ENCODE results near the gene RPN1.

RPN1 gene

GRCh38 chr3:128619146-128619890 is 31.3 kb downstream of the RPN1 start:
- TF ChIP-seq CTCF (IDR thresholded peaks at IDR 0.05; ENCODE audit: low read depth, low read length) = no peak
- peak; percentile 61 for DNase-seq (ENCODE audit: low read depth, low spot score)
- in situ Hi-C loops (cut with HindIII; ENCODE audit: low sequenced_read_pairs) = no loop called here
- no peak overlapping the region for H3K4me3 ChIP-seq (ENCODE audit: low read depth, low read length)

GRCh38 chr3:128618398-128618726 is 32.3 kb downstream of the RPN1 start:
- no peak for TF ChIP-seq CTCF (IDR thresholded peaks at IDR 0.05; ENCODE audit: low read depth, low read length)
- no peak for DNase-seq (ENCODE audit: low read depth, low spot score)
- in situ Hi-C loops (cut with HindIII; ENCODE audit: low sequenced_read_pairs) = no loop called here
- peak overlapping the region; percentile 66 for H3K4me3 ChIP-seq (ENCODE audit: low read depth, low read length)

- in situ Hi-C loops (cut with HindIII; ENCODE audit: low sequenced_read_pairs) = no loop called here
- peak; percentile 81 for TF ChIP-seq CTCF (IDR thresholded peaks at IDR 0.05; ENCODE audit: low read depth, low read length)
- peak; percentile 96 for DNase-seq (ENCODE audit: low read depth, low spot score)
- H3K4me3 ChIP-seq (ENCODE audit: low read depth, low read length) = peak overlapping the region; percentile 66
Observed at GRCh38 chr3:128617557-128618397, 32.8 kb downstream of the RPN1 start.

- in situ Hi-C loops (cut with HindIII; ENCODE audit: low sequenced_read_pairs) = no loop called here
- TF ChIP-seq CTCF (IDR thresholded peaks at IDR 0.05; ENCODE audit: low read depth, low read length) = no peak
- no peak for DNase-seq (ENCODE audit: low read depth, low spot score)
- peak overlapping the region; percentile 66 for H3K4me3 ChIP-seq (ENCODE audit: low read depth, low read length)
Observed at GRCh38 chr3:128617270-128617556, 33.4 kb downstream of the RPN1 start.

GRCh38 chr3:128616516-128617269 is 33.9 kb downstream of the RPN1 start:
- in situ Hi-C loops (cut with HindIII; ENCODE audit: low sequenced_read_pairs) = no loop called here
- no peak overlapping the region for H3K4me3 ChIP-seq (ENCODE audit: low read depth, low read length)
- DNase-seq (ENCODE audit: low read depth, low spot score) = no peak
- no peak for TF ChIP-seq CTCF (IDR thresholded peaks at IDR 0.05; ENCODE audit: low read depth, low read length)

GRCh38 chr3:128614076-128614475 is 36.5 kb downstream of the RPN1 start:
- no peak overlapping the region for H3K4me3 ChIP-seq (ENCODE audit: low read depth, low read length)
- TF ChIP-seq CTCF (IDR thresholded peaks at IDR 0.05; ENCODE audit: low read depth, low read length) = no peak
- in situ Hi-C loops (cut with HindIII; ENCODE audit: low sequenced_read_pairs) = no loop called here
- no peak for DNase-seq (ENCODE audit: low read depth, low spot score)

Data from astrocyte of the spinal cord (primary cell).